ENCODE data around the gene CCKAR. TPM values are rescaled to one million over a fixed set of nuclear protein-coding genes. Genes with fewer than 3 reads are reported as not detected.

Gene CCKAR
- total and polyA plus RNA-seq, 2 of the 13 experiments (the other 11 are each of a cell fraction or from before 2014, with no cell fraction given): not detected

DNA sequence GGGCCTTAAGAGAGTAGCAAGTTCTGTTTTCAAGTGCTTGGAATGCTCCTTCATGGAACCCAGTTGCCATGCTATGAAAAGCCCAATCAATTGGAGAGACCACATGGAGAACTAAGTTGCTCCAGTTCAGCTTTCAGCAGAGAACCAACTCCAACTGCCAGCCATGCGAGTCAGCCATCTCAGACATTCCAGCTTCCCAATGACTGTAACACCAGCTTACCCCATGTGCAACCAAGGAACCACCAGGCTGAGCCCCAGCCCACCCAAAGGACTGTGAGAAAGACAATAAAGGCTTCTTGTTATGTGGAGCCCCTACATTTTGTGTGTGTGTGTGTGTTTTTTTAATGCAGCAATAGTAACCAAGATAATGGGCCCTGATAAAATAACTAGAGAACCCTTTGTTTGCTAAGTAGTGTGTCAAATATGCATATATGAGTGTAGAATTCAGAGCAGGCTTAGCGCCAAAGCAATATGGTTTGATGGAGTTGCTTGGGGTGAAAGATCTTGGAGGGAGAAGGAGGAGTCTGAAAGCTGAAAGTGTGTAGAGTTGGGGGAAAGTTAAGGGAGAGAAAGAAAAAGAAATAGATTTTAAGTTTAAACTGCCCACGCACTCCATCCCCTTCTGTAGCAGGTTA lies 35.0 kb upstream of the CCKAR start (continued):
- TF ChIP-seq, protein P1, sequence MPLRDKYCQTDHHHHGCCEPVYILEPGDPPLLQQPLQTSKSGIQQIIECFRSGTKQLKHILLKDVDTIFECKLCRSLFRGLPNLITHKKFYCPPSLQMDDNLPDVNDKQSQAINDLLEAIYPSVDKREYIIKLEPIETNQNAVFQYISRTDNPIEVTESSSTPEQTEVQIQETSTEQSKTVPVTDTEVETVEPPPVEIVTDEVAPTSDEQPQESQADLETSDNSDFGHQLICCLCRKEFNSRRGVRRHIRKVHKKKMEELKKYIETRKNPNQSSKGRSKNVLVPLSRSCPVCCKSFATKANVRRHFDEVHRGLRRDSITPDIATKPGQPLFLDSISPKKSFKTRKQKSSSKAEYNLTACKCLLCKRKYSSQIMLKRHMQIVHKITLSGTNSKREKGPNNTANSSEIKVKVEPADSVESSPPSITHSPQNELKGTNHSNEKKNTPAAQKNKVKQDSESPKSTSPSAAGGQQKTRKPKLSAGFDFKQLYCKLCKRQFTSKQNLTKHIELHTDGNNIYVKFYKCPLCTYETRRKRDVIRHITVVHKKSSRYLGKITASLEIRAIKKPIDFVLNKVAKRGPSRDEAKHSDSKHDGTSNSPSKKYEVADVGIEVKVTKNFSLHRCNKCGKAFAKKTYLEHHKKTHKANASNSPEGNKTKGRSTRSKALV (CRISPR knock-in tag; IDR thresholded peaks at IDR 0.05): no peak
- TF ChIP-seq, protein P2, sequence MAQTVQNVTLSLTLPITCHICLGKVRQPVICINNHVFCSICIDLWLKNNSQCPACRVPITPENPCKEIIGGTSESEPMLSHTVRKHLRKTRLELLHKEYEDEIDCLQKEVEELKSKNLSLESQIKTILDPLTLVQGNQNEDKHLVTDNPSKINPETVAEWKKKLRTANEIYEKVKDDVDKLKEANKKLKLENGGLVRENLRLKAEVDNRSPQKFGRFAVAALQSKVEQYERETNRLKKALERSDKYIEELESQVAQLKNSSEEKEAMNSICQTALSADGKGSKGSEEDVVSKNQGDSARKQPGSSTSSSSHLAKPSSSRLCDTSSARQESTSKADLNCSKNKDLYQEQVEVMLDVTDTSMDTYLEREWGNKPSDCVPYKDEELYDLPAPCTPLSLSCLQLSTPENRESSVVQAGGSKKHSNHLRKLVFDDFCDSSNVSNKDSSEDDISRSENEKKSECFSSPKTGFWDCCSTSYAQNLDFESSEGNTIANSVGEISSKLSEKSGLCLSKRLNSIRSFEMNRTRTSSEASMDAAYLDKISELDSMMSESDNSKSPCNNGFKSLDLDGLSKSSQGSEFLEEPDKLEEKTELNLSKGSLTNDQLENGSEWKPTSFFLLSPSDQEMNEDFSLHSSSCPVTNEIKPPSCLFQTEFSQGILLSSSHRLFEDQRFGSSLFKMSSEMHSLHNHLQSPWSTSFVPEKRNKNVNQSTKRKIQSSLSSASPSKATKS (CRISPR knock-in tag; IDR thresholded peaks at IDR 0.05): no peak
- TF ChIP-seq ZNF274 (CRISPR knock-in tag; IDR thresholded peaks at IDR 0.05) (no peak), SSRP1 (CRISPR knock-in tag; IDR thresholded peaks at IDR 0.05) (no peak)

DNA sequence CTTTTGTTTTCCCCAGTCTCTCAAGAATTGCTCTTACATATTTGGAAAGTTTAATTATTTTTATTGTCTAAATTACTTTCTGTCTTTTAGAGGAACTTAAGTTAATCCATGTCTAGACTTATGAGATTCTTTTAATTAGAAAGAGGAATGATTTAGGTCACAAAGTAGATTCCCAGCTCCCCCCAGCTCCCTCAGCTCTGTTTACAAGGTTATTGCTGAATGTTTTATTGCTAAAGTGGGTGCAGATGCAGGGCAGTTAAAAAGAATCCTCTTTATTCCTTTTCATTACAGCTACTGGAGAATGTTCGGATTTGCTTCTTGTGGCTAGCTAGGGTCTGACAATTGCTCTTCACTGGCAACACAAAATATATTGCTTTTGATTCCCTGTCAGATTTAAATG lies 33.7 kb upstream of the CCKAR start:
- Histone ChIP-seq H3K79me2 (ENCODE audit: insufficient read depth, low read length) (no peaks in the 10 kb centered on the region), H2AFZ (ENCODE audit: low read length) (no peak overlapping the region), H3K9ac (ENCODE audit: insufficient read depth, low read depth, low read length) (no peak overlapping the region), H3K9me3 (ENCODE audit: low read length) (no peaks in the 10 kb centered on the region), H3K36me3 (replicated peaks in 1 of 2; ENCODE audit: control insufficient read depth in 1 of 2, insufficient read depth in 2 of 2, low read length in 2 of 2) (no peaks in the 10 kb centered on the region), H3K27me3 (ENCODE audit: control insufficient read depth in 1 of 2, insufficient read depth in 2 of 2, low read length in 2 of 2) (peaks cover 0 to 15% of the 10 kb centered on the region in 2 experiments; a peak in 1 of 5 replicates), H4K20me1 (ENCODE audit: insufficient read depth, low read length) (no peaks in the 10 kb centered on the region), H3K4me3 (replicated peaks in 1 of 3; ENCODE audit: insufficient read depth in 1 of 3, low read depth in 2 of 3, low read length in 3 of 3) (no peak overlapping the region), H3K27ac (ENCODE audit: extremely low read length, insufficient read depth, low read length) (no peak overlapping the region), H3K4me2 (ENCODE audit: low read depth, low read length) (no peak overlapping the region), H3K4me1 (ENCODE audit: insufficient read depth, low read length) (no peaks in the 10 kb centered on the region)
- in situ Hi-C loops (cut with HindIII; ENCODE audit: extremely low pct_ligation_motif_present, low pct_unique_long_range_greater_than_20kb): no loop called here
- TF ChIP-seq GABPA (IDR thresholded peaks at IDR 0.05; ENCODE audit: low read depth, low read length): no peak
- no peak for TF ChIP-seq GABPA (CRISPR knock-in tag; IDR thresholded peaks at IDR 0.05; ENCODE audit: low read depth)
- TF ChIP-seq PCBP2 (optimal IDR thresholded peaks at IDR 0.05; ENCODE audit: low read depth, low read length, poor library complexity, severe bottlenecking): no peak
- no peak for TF ChIP-seq SSRP1 (CRISPR knock-in tag; IDR thresholded peaks at IDR 0.05)
- TF ChIP-seq KDM5B (CRISPR knock-in tag; IDR thresholded peaks at IDR 0.05; ENCODE audit: borderline replicate concordance): no peak
- FAIRE-seq (no peak), ATAC-seq (no peak), DNase-seq (ENCODE audit: low spot score) (no peak)
- POLR2A ChIA-PET: no interaction called here
- WGBS (ENCODE audit: low lambda C conversion rate): 10% methylated on average over 1 of the region's 1 CpG
- CTCF ChIA-PET (ENCODE audit: low intra/inter-chr PET ratio, low total read pairs): no interaction called here
- BruUV-seq (replicated peaks): no TSS peak
- intact Hi-C loops (cut with micrococcal nuclease; ENCODE audit: unreplicated experiment): no loop called here

Measured in HepG2 (cell line).